ENCODE measurements around the gene ARMC12.

- no peak for TF ChIP-seq CTCF (IDR thresholded peaks at IDR 0.05)
- TF ChIP-seq POLR2A (IDR thresholded peaks at IDR 0.05): no peak
Observed at GRCh38 chr6:35795453-35796071, 58.7 kb downstream of the ARMC12 start.
